AG09319 (cell line): ENCODE results near the gene ZNF385D.

Experiments
- DNase-seq: peaks from one replicate; pipeline ENCODE4 v3.0.0-alpha.2; 2010; ENCODE audit warnings: low read depth; ENCODE audit errors: extremely low read depth
- CTCF ChIP-seq: IDR thresholded peaks from 2 replicates; pipeline ENCODE4 v1.5.1; 2011; ENCODE audit warnings: low read depth, mild to moderate bottlenecking, inconsistent platforms, low read length, moderate library complexity

ZNF385D gene

GRCh38 chr3:21654662-21655061 lies 96.3 kb downstream of the ZNF385D start:
- TF ChIP-seq CTCF: no peak
- DNase-seq: no peak

GRCh38 chr3:21654241-21654640 lies 96.8 kb downstream of the ZNF385D start:
- no peak for DNase-seq
- no peak for TF ChIP-seq CTCF

GRCh38 chr3:21649519-21649918 lies 101.5 kb downstream of the ZNF385D start:
- TF ChIP-seq CTCF: no peak
- no peak for DNase-seq

- no peak for DNase-seq
- no peak for TF ChIP-seq CTCF
These were observed 103.0 kb downstream of the ZNF385D start for GRCh38 chr3:21647961-21648360.

GRCh38 chr3:21645121-21645897 lies 105.7 kb downstream of the ZNF385D start:
- no peak for TF ChIP-seq CTCF
- DNase-seq: no peak

GRCh38 chr3:21644268-21644667 lies 106.7 kb downstream of the ZNF385D start:
- DNase-seq: no peak
- no peak for TF ChIP-seq CTCF

- TF ChIP-seq CTCF: no peak
- no peak for DNase-seq
These were observed 107.3 kb downstream of the ZNF385D start for GRCh38 chr3:21643752-21644151.
